Measurements from ENCODE around the gene ZSCAN18. TPM values are rescaled to one million over a fixed set of nuclear protein-coding genes. Genes with fewer than 3 reads are reported as not detected.

The ZSCAN18 gene
- total RNA-seq, 2 donors from 2014 or later = 108 to 146 TPM

- peaks cover 16 to 34% of the 10 kb centered on the region in 2 donors for H3K36me3 ChIP-seq
- no peak overlapping the region for H3K27ac ChIP-seq
- H3K4me3 ChIP-seq = no peak overlapping the region
- H3K9me3 ChIP-seq = no peaks in the 10 kb centered on the region
- H3K4me1 ChIP-seq (replicated peaks) = no peaks in the 10 kb centered on the region
- TF ChIP-seq POLR2AphosphoS5 (IDR thresholded peaks at IDR 0.05) = no peak
- TF ChIP-seq CTCF (IDR thresholded peaks at IDR 0.05) = no peak
- TF ChIP-seq POLR2A (IDR thresholded peaks at IDR 0.05) = no peak
- 96% methylated on average over 20 of the region's 23 CpGs for WGBS
- intact Hi-C loops (cut with DNase I) = no loop called here
- no peaks in the 10 kb centered on the region for H3K27me3 ChIP-seq (replicated peaks; ENCODE audit: insufficient read depth)
- no peak for DNase-seq (ENCODE audit: low spot score)
These were observed 11.0 kb downstream of the ZSCAN18 start for GRCh38 chr19:58086825-58087710.

DNA sequence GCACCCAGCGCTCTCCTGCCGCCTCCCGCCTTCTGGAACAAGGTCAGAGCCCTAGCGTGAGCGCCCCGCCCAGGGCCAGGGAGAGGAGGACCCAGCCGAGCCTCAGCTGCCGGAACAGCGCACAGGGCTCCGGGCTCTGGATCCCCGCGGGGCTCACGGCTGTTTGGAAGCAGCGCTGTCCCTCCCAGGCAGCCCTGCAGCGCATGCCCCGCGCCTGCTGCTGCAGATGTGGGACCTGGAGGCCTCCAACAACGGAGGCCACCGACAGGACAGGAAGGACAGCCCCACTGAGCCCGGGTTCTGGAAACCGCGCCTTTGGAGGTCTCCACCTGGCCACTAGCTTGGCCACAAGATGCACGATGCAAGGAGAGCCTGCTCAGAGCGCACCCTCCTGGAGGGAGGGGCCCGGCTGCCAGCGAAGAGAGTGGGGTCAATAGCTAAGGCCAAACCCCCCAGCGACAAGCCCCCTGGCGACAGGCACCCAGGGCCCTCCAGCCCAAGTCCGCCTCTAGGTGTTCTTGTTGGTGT is 12.6 kb downstream of the ZSCAN18 start:
- Histone ChIP-seq H3K9me3 (no peaks in the 10 kb centered on the region), H3K27ac (no peak overlapping the region), H3K27me3 (replicated peaks; ENCODE audit: insufficient read depth) (no peaks in the 10 kb centered on the region), H3K4me3 (no peak overlapping the region), H3K36me3 (peaks cover 16 to 34% of the 10 kb centered on the region in 2 donors), H3K4me1 (replicated peaks) (no peaks in the 10 kb centered on the region)
- no peak for DNase-seq (ENCODE audit: low spot score)
- WGBS = 96% methylated on average over 25 of the region's 29 CpGs
- intact Hi-C loops (cut with DNase I) = no loop called here
- TF ChIP-seq POLR2AphosphoS5 (IDR thresholded peaks at IDR 0.05) = no peak
- no peak for TF ChIP-seq CTCF (IDR thresholded peaks at IDR 0.05)
- TF ChIP-seq POLR2A (IDR thresholded peaks at IDR 0.05) = no peak

DNA sequence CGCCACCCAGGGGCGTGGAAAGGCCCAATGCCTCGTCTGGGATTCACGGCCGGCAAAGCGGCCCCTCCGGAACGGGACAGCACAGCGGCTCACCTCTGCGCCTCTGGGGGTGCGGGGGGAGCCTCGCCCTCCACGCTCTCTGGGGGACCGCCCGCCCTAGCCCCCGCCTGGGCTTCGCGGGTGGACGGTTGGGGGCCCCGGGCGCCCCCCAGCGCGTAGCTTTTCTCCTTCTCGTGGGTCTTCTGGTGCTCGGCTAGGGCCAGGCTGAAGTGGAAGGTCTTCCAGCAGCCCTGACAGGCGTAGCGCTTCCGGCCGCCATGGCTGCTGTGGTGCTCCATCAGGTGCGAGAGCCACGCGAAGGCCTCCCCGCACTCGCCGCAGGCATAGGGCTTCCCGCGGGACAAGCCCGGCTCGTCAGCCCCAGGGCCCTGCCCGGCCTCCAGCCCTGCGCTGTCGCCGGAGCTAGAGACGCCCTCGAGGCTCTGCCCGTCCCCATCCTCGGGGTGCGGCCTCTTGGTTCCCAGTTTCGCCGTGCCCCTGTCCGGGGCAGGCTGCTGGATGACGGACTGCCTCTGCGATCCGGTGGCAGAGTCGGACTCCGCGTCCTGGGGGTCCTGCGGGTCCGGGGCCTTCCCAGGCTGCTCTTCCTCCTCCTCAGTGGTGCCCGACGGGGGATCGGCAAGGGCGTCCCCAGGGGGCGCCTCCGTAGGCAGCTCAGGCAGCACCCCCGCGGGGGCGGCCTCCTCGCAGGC is 13.3 kb downstream of the ZSCAN18 start:
- Histone ChIP-seq H3K27me3 (replicated peaks; ENCODE audit: insufficient read depth) (no peaks in the 10 kb centered on the region), H3K4me1 (replicated peaks) (no peaks in the 10 kb centered on the region), H3K27ac (no peak overlapping the region), H3K4me3 (no peak overlapping the region), H3K36me3 (peaks cover 16 to 34% of the 10 kb centered on the region in 2 donors), H3K9me3 (no peaks in the 10 kb centered on the region)
- no peak for TF ChIP-seq POLR2AphosphoS5 (IDR thresholded peaks at IDR 0.05)
- no peak for TF ChIP-seq POLR2A (IDR thresholded peaks at IDR 0.05)
- 97% methylated on average over 65 of the region's 69 CpGs for WGBS
- intact Hi-C loops (cut with DNase I) = no loop called here
- no peak for DNase-seq (ENCODE audit: low spot score)

GRCh38 chr19:58083021-58083420 is 15.0 kb downstream of the ZSCAN18 start:
- no peak for DNase-seq (ENCODE audit: low spot score)
- H3K27ac ChIP-seq = no peak overlapping the region
- no peak overlapping the region for H3K4me3 ChIP-seq
- intact Hi-C loops (cut with DNase I) = no loop called here
- H3K36me3 ChIP-seq = peaks cover 16 to 34% of the 10 kb centered on the region in 2 donors
- no peaks in the 10 kb centered on the region for H3K4me1 ChIP-seq (replicated peaks)
- no peaks in the 10 kb centered on the region for H3K9me3 ChIP-seq
- TF ChIP-seq POLR2AphosphoS5 (IDR thresholded peaks at IDR 0.05) = no peak
- TF ChIP-seq POLR2A (IDR thresholded peaks at IDR 0.05) = no peak
- TF ChIP-seq CTCF (IDR thresholded peaks at IDR 0.05) = no peak
- WGBS = 93% methylated on average over 3 of the region's 3 CpGs
- H3K27me3 ChIP-seq (replicated peaks; ENCODE audit: insufficient read depth) = no peaks in the 10 kb centered on the region

DNA sequence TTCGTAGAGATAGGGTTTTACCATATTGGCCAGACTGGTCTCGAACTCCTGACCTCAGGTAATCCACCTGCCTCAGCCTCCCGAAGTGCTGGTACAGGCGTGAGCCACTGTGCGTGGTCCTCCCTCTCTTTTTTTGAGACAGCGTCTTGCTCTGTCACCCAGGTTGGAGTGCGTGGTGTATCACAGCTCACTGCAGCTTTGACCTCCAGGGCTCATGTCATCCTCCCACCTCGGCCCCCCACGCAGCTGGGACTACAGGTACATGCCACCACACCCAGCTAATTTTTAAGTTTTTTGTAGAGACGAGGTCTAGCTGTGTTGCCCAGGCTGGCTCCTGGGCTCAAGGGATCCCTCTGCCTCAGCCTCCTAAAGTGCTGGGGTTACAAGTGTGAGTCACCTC is 18.2 kb downstream of the ZSCAN18 start:
- Histone ChIP-seq H3K27me3 (replicated peaks; ENCODE audit: insufficient read depth) (no peaks in the 10 kb centered on the region), H3K27ac (no peak overlapping the region), H3K4me1 (replicated peaks) (no peaks in the 10 kb centered on the region), H3K4me3 (no peak overlapping the region), H3K9me3 (no peaks in the 10 kb centered on the region), H3K36me3 (peaks cover 9% of the 10 kb centered on the region in 2 donors)
- TF ChIP-seq POLR2AphosphoS5 (IDR thresholded peaks at IDR 0.05) = no peak
- no peak for TF ChIP-seq CTCF (IDR thresholded peaks at IDR 0.05)
- TF ChIP-seq POLR2A (IDR thresholded peaks at IDR 0.05) = no peak
- 96% methylated on average over 10 of the region's 10 CpGs for WGBS
- intact Hi-C loops (cut with DNase I) = no loop called here
- DNase-seq (ENCODE audit: low spot score) = no peak
